GM19455 (cell line): Measurements from ENCODE around the gene MTCH1.

Experiments used
- ATAC-seq: cut with Tn5 transposase; IDR thresholded peaks from one replicate; pipeline ENCODE4 v1.9.1; 2021; ENCODE audit not compliant: unreplicated experiment

The MTCH1 gene, protein sequence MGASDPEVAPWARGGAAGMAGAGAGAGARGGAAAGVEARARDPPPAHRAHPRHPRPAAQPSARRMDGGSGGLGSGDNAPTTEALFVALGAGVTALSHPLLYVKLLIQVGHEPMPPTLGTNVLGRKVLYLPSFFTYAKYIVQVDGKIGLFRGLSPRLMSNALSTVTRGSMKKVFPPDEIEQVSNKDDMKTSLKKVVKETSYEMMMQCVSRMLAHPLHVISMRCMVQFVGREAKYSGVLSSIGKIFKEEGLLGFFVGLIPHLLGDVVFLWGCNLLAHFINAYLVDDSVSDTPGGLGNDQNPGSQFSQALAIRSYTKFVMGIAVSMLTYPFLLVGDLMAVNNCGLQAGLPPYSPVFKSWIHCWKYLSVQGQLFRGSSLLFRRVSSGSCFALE

DNA sequence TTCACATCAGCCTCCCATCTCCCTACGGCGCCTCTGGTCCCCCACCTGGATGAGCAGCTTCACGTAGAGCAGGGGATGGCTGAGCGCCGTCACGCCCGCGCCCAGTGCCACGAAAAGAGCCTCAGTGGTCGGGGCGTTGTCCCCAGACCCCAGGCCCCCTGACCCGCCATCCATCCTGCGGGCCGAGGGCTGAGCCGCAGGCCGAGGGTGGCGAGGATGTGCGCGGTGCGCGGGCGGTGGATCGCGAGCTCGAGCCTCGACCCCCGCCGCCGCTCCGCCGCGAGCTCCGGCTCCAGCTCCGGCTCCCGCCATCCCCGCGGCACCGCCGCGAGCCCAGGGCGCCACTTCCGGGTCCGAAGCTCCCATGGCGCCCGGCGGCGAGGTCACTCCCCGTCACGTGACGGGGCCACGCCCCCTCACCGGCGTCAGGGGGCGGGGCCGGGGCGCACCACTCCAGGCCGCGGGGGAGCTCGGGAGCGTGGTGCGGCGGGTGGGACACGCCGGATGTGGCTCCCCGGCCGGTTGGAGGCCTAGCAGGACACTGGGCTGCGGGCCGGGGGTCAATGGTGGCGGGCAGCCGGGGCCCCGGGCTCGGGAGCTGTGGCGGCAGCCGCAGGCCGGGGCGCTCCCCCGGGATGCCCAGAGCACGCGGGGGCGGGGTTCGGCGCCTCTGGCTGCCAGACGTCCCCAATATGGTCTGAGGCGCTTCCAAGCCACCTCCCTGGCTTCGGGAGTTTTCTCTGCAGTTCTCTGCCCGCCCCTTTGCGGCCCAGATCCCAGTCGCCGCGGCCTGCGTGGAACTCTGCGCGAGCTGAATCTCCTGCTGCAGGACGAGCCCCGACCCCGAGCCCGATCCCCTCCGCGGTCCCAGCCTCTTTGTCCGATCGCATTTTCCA, at the start of gene MTCH1:
Gene MTCH1, minus strand, starts transcription at position 389 of the 896 bp plus-strand sequence. Its CDS starts 23 bp downstream, at position 366.
- ATAC-seq: peak; percentile 75

DNA sequence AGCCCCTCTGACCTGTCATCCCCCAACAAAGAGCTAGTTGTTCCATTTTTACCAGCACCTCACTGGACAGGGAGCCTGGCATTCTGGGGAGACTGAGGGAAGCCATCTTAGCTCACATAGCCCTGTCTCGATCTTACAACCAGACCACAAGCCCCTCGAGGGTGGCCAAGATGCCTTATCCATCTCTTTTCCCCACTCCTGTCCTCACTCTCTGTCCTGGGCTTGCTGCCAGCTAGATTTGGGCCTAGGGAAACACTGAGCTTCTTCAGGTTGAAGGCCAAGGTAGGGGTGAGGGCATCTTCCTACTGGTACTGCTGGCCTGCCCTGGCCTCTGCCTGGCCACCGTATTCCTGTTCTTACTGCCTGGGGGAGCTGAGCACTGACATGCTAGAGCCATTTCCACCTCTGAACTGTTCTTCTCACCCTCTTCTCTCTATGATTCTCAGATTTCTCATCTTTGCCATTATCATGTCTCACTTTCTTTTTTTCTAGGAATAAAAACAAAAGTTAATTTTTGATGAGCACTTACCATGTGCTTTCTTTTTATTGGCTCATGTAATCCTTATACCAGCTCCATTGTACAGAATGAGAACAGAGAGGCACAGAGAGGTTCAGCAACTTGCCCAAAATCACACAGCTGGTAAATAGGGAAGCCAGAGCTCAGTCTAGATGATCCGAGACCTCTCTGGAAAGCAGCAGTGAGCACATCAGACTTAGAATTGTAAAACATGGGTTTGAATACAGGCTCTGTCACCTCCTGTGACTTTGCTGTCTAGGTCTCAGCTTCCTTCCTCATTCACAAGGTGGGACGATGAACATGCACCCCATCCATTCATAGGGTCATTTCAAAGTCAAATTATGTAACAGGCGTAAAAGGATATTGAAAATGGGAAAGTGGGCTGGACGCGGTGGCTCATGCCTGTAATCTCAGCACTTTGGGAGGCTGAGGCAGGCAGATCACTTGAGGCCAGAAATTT, 48.1 kb upstream of the MTCH1 start:
- no peak for ATAC-seq

DNA sequence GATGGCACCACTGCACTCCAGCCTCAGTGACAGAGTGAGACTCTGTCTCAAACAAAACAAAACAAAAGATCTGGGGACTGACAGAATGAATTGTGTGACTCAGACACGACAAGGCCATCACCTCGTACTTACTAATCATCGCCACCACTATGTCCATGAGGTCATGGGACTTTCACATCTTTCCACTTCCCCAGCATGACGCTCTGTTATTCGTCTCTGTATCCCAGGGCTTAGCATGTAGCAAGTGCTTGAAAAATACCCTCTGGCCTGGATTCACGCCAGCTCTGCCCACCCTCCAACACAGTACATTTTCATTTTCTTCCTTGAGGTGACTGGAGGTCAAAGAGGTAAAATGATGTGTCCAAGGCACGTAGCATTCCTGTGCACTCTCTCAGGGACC, 47.3 kb upstream of the MTCH1 start:
- no peak for ATAC-seq

DNA sequence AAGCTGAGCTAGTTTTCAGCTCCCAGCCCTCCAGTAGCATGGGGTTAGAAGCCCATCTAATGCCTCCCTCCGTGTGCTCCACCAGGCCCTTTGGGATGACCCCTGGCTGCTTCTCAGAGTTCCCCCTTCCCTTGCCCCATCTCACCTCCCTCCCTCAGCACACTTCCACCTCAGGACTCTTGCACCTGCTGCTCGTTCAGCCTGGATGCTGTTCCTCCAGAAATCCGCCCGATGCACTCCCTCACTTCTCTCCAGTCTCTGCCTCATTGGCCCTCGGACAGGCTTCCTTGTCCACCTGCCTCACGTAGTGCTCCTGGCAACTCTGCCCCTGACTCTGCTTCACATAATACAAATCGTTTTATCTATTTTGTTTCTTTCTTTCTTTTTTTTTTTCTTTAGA, 46.2 kb upstream of the MTCH1 start:
- ATAC-seq: no peak

DNA sequence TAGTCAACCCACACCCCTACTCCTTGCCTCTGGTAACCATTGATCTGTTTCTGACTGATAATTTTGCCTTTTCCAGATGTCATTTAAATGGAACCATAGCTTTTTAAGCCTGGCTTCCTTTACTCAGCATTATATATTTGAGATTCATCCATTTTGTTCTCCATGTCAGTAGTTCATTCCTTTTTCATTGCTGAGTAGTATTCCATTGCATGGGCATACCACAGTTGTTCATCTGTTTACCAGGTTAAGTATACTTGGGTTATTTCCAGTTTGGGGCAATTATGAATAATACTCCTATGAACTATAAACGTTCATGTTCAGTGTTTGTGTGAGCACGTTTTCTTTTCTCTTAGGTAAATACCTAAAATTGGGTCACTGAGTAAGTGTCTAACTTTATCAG, 44.6 kb upstream of the MTCH1 start:
- no peak for ATAC-seq

DNA sequence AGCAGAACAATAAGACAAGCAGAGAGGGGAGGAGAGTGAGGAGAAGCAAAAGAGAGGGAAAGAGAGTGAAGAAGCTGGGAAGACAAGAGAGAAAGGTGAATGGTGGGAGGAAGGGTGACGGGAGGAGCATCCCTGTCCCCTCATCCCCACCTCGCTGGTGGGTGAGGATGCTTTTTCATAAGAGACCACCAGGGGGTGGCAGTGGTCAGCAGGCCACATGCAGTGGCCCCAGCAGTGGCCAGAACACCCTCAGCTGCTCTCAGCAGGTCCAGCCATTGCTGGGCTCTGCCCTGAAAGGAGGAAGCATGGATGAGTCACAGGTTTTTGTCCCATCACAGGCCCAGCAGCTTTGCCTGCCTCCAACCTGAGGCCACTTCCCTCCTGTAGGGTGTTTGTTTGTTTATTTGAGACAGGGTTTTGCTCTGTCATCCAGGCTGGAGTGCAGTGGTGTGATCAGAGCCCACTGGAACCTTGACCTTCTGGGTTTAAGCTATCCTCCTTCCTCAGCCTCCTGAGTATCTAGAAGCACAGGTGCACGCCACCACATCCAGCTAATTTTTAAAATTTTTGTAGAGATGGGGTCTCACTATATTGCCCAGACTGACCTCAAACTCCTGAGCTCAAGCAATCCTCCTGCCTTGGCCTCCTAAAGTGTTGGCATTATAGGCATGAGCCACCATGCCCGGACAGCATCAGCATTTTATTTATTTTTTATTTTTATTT, 43.4 kb upstream of the MTCH1 start:
- ATAC-seq: no peak

DNA sequence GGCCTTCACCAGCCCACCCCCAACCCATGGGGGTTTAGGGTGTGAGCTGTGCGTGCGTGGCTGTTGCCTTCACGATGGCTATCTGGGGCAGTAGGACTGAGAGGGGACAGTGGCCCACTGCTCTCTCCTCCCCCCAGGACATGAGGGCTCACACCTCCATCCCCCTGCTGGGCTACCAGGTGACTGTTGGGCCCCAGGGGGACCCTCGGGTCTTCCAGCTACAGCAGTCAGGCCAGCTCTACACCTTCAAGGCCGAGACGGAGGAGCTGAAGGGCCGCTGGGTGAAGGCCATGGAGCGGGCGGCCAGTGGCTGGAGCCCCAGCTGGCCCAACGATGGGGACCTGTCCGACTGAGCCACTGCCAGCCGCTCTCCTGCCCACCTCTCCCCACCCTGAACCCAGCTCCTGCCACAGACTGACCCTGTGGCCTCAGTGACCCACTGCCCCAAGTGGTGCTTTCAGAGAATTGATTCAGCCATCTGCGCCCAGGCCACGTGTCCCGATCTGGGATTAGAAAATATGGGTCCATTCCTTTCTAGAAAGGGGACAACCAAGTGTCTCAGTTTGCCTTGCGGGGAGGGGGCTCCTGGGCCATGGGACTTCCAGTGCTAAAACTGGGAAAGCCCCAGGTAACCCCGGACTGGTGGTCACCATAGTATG, 41.9 kb upstream of the MTCH1 start:
- no peak for ATAC-seq

DNA sequence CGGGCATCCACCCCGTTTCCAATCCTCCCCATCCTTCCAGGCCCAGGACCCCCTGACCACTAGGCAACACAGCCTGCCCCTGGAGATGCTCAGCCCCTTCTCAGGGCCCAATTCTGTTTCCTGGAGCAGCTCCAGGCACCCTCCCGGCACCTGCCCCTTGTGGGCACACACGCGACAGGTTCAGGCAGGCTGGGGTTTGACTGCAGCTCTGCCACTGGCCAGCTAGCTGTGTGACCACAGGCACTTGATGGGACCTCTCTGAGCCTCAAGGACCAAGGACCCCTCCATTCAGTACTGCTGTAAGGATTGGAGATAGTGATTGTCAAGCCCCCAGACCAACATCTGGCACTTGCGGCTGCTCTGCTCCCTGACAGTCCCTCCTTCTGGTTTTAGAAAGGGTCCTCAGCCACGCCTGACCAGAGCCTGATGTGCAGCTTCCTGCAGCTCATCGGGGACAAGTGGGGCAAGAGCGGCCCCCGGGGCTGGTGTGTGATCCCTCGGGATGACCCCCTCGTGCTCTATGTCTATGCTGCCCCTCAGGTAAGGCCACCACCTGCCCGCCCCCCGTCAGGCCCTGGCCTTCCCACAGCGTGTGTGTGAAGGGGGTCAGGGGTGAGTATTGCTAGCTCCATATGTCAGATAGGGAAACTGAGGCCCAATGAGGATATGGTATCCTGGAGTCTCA, 41.2 kb upstream of the MTCH1 start:
- no peak for ATAC-seq

DNA sequence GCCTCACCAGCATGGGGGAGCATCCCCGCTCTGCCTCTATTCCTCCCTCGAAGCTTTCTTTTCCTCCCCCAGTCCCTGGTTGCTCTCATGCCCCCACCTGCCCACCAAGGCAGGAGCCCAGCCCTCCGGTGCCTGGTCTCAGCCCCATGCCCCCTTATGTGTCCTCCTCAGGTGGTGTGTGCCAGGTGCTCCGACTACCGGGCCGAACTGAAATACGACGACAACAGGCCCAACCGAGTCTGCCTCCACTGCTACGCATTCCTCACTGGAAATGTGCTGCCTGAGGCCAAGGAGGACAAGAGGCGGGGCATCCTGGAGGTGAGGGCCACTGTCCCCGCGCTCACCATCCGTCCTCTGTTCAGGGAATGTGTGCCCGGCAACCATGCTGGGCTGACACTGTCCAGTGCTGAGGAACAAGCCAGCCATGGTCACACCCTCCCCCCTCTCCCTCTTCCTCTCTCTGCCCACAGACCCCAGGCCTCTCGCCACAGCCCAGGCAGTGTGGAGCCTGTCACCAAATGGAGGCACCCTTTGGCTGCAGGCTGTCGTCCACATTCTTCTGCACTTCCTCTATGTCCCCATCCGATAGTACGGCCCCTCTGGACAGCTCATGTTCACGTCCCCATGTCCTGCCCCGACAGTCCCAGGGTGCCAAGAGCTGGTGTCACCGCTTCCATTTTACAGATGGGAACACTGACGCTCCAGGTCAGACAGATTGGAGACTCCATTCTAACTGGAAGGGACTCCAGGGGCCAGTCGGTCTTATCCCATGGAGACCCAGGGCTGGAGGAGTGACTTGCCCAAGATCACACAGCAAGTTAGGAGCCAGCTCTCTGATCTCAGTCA, 39.8 kb upstream of the MTCH1 start:
- ATAC-seq: no peak

DNA sequence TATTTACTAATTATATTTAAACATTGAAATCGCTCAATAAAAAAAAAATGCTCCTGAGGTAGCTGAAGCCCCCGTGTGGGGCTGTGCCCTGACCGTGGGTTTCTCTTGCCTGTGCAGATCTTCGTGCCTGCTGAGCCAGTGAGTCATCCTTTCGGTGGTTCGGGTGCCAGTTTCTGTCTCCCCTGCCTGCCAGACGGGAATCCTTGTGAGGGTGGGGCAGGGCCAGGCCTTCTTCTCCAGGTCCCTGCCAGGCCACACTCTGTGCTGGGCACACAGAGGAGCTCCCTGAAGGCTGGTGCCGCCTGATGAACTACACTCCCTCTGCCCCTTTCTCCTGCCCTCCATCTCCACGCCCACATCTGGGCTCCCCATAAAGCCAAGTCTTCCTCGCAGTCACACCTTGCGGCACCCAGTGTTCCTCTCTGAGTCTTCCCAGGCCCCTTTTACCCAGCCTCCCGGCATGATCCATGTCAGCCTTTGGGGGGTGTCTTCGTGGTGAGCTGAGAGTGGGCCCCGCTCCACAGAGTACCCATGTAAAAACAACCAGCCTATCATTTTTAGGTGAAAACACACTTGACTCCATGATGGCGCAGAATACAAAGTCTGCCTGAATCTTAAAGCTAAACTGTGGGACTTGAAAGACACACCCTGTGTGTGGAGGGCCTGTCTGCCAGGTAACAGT, 38.8 kb upstream of the MTCH1 start:
- no peak for ATAC-seq

DNA sequence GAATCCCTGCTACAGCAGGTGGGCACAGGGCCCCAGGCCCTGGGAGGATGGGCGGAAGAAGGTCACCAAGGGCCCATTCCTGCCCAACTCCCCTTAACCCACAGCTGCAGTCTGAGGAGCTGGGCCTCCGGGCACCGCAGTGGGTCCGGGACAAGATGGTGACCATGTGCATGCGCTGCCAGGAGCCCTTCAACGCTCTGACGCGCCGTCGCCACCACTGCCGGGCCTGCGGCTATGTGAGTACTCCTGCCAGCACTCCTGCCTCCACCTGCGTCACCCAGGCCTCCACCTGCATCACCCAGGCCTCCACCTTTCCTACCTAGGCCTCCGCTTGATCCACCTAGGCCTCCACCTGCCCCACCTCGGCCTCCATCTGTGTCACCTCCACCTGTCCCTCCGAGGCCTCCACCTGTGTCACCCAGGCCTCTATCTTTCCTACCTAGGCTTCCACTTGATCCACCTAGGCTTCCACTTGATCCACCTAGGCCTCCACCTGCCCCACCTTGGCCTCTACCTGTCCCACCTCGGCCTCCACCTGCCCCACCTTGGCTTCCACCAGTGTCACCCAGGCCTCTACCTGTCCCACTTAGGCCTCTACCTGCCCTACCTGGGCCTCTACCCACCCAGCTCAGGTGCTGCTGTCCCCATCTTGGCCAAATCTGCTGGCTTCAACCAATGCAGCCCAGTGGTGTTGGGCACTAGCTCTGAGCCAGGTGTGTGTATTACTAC, 36.3 kb upstream of the MTCH1 start:
- ATAC-seq: no peak

DNA sequence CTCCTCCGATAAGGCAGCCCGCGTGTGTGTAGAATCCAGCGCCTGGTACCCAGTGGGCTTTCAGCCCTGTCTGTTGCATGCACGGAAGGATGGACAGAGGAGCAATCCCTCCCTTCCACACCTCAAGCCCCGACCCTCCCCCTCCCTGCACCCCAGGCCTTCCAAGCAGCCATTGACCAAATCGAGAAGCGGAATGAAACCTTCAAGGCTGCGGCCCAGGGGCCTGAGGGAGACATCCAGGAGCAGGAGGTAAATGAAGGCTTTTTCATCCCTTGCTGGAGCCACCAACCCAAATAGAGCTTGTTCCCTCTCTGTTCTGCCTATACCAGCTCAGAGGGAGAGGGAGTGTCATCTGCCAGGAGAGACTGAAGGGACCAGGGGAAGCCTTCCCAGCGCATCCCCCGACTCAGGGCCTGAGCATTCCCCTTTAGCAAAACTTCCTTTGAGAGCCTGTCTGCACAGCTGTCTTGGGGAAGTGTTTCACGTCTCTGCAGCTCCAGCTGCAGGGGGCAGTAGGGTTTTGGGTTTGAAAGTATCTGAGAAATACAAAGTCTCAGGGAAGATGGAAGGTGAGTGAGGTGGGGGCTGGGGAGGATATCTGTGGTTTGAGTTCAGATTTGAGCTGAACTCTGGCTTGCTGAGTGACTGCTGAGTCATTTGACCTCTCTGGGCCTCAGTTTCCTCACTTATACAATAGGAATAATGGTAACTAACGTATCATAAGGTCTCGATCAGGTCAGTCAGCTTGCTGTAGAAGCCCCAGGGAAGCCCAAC, 35.5 kb upstream of the MTCH1 start:
- no peak for ATAC-seq

DNA sequence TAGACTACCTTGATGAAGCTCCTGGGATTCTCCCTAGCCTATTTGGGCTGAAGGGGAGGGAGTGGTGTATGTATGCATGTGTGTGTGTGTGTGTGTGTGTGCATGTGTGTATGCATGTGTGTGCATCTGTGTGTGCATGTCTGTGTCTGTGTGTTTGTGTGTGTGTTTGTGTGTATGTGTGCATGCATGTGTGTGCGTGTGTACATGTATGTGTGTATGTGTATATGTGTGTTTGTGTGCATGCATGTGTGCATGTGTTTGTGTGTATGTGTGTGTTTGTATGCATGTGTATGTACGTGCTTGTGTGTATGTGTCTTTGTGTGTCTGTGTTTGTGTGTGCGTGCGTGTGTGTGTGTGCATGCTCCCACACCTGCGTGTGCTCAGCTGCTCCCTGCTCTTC, 34.8 kb upstream of the MTCH1 start:
- no peak for ATAC-seq

DNA sequence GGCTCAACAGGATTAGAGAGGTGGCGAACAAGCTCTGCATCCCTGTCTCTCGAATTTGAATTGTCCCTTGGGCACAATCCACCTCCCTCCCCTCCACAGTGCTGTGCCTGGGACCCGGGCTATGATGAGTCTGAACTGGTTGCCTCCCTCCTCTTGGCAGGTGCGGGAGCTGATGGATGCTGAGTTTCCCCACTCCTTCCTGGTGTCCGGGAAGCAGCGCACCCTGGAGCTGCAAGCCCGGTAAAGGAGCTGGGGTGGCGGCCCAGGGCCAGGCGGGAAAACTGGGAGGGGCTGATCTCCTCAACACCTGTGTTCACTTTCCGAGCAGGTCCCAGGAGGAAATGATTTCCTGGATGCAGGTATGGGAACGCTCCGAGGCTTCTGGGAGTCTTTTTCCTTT, 34.4 kb upstream of the MTCH1 start:
- ATAC-seq: no peak

DNA sequence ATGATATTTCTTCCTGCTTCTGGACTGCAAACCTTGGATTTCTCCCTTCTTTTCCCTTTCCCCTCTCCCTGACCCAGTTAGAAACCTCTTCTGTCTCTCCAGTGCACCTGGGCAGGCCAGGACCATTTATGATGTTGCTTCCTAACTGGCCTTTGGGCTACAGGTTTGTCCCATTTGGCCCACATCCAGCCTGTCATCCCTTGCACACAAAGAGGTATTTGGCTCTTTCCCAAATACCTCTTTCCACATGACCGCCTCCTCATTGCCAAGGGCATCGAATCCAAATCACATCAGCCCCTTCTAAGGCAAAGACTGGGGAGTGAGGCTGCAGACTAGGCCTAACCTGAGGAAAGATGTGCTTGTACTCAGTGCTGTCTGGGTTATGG, 33.1 kb upstream of the MTCH1 start:
- ATAC-seq: no peak
